COLO668 (cell line): ENCODE results near the gene RAX.
A peak's percentile ranks its signal among the peaks of the same experiment; 100 is the strongest.
"Not testable (repeated sequence)": the region's sequence is repeated elsewhere in the genome, so short reads cannot be mapped to it uniquely, and the experiment has no call there.

Source experiments
- DNase-seq: peaks from one replicate; lab custom pipeline; 2025; ENCODE audit not compliant: unreplicated experiment; lab: John Stamatoyannopoulos, UW

The RAX gene

DNA sequence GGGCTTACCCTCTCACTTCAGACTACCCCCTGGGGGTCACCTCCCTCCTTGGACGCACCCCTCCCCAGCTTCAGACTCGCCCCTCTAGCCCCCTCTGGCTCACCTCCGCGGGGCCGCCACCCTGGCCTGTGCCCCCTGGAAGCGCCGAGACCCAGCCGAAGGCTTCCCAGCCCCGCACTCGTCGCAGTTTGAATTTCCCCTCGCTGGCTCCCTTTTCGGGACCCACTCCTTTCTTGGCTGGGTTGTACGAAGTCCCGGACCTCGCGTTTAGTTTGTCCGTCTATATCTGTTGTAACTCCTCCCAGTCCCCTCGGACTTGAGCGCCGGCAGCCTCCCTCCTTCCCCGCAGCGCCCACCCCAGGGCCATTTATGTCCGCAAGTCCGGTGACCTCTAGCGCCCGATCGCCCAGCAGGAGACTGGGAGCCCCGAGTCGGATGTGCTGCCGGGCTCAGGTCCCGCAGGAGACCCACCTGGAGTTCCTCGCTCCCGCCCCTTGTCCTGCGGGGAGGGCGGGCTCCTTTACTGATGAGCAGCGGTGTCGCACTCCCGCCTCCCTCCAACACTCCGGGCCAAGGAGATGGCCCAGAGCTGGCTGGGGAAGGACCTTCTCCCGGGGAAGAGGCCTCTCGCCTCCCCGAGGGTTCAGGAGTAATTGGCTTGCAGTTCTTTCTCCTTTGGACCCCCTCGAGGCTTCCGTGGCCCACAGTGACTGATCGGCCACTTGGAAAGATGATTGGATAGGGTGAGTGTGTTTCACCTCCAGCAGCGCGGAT, 692 bp upstream of the RAX start:
- no peak for DNase-seq

DNA sequence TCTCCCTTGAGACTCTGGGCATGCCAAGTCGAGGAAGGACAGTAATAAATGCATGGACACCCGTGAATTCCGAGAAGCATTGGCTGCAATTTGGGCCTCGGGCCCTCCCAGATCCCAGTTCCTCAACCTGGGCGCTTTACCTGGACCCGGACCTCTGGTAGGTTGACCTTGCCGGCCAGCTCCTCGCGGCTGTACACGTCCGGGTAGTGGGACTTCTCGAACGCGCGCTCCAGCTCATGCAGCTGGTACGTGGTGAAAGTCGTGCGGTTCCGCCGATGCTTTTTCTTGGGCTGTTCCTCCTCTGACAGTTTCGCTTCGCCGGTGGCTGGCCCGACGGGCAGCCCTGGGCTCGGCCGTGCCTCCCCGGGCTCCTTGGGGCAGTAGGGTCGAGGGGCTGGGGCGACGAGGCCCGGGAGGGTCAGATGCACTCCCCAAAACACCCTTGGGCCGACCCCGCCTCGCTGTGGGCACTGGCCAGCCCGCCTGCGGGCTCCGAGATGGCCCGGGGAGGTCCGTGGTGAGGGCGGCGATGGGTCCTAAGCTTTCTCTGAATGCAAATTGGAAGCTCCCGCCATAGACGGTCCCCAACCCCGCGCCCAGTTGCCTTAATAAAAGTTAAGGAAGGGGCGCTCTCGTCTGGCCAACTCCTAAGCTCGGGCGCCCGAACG, 899 bp downstream of the RAX start:
- DNase-seq, result no peak

DNA sequence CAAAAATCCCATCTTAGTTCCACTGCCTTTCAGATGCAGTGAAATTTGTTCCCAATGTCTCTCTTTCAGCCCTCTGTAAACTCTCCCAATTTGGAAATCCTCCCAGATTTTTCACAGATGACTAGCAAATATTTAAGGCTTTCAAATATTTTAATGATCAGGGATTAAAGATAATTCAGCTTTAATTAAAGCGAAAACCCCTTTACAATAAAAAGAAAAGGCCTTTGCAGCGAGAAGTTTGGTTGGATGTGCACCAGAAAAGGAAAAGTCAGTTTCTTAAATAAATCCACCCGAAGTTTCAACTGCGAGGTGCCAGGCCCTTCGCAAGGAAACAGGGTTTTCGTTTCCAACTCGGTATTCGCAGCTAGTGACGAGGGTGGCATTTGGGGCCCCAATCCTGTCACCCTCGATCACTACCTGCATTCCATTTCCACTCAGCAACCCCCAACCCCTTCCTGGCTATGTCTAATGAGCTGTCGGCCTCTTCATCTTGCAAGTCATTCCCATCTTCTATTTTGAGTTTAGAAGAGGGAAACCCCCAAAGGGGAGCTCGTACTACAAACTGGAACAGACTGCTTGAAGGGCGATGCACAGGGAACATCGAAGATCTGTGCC, 1.5 kb downstream of the RAX start:
- no peak for DNase-seq

DNA sequence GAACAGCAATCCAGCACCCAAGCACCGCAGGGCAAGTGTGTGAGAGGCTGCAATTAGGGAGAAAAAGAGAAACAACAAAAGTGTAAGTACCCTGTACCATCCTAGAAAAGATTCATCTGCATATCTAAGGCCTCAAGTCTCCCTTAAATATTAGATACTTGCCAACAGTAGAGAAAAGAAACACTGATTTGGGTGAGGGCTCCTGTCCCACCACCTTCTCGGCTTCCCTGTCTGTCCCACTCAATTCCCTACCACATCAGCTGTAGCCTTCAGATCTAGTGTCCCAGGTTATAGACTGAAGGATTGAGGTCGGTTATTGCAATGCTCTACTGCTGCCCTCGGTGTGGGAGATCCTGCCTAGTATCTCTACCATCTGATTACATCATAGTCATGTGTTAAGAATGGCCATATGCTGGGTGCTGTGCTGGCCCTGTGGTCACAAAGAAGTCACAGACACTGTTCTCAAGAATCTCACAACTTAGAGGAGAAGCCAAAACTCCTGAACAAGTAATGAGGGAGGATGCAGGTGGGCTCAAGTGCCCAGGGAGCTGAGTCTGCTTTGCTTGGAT, 2.5 kb downstream of the RAX start:
- no peak for DNase-seq

DNA sequence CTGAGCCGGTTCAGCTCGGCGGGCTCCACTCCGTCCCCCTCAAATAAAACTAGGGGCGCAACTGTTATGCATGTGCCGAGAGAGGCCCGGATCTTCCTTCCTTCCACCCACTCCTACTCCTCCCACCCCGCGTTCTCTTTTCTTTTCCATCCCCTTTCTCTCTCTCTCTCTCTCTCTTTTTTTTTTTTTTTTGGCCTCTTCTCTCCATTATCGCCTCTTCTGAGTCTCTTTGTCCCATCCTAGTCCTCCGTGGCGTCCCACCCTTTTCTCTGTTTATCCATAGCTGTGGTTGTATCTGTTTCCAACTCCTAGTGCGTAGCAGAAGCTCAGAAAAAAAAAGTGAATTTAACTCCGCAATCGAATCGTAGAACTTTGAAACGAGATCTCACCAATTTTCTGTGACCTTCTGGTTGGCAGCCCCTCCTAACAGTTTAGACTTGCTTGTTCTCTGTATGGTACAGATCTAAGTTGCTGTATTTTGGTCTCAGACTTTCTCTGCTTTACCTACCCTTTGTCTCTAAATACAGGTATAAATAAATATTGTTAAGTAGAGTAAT, 3.6 kb downstream of the RAX start:
- DNase-seq, result no peak

DNA sequence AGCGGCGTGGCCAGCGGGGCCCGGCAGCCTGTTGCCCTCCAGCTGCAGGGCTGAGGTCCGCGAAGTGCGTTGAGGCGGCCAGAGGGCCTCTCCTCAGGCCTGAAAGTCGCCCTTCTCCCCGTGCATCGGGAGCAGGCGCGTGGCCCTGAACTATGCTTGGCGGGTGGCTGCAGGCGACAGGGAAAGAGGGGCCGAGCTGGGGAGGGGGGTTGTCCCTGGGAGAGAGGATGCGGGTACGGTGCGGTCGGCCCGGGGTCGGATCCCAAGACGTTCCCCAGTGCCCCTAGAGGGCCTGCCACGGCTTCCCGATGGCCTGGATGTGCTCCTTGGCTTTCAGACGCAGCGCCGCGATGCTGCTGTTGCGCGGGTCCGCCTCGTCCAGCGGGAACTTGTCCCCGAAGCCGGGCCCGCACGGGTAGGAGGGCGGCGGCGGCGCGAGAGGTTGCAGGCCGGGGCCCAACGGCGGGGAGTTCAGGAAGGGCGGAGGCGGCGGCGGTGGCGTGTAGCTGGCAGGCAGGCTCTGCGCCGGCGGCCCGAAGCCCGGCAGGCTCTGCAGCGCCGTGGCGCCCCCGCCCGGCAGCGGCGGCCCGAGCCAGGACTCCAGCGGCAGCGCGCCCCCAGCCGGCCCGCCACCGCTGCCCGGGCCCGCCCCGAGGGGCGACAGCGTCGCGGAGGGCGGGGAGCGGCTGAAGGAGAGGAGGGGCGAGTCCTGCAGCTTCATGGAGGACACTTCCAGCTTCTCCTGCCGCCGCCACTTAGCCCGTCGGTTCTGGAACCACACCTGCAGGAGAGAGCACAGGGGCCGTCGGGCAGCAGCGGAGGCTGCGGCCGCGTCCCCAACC, 4.3 kb downstream of the RAX start:
- DNase-seq, result peak; percentile 93

DNA sequence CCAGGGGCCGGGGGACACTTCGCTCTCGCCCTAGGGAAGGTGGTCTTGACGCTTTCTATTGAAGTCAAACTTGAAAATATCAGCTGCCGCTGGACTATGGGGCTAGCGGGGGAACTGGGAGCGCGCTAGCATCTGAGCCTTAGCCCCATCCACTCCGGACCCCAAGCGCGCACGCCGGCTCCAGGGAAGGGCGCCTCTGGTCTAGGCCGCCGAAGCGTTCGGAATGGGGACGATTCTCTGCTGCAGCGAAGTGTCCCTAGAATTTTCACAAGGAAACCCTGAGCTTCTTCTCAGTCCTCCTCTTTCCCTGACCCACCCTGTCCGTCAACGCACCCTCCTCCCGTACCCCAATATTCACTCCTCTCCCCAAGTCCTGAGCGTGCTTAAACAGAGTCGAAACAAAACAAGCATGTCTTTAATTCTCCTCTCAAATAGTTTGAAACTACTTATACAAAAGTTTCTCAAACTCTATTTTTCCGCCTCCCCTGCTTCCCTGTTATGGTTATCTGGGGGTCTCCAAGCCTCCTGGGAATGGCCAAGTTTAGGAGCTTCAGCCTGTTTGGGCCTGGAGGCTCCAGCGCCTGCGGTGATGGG, 5.0 kb downstream of the RAX start:
- DNase-seq, result peak; percentile 45

DNA sequence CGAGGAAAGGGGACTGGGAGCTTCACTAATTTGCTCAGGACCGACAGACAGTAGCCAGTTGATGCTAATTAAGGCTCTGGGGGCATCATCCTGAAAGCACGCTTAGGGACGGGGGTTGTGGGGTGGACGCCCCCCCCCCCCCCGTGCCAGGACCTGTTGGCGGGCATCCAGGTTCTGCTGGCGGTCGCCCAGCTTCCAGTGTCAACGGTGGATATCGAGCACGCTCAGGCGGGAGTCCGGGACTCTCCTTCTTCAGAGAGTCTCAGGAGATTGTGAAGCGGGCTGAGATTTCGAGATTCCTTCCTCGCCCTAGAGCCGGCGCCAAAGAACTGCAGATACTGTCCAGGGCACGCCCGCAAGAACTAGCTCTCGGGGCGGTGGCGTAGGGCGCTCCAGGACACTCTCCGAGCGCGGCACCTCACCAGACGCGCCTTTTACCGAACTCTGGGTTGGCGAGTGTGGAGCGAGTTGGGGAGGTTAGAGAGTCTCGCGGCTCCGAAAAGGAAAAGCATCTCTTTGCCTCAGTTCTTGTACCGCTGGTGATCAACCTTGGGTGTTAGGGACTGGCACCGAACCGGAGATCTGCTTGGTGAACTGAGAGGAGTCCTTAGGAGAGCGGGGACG, 5.6 kb downstream of the RAX start:
- peak; percentile 44 for DNase-seq

DNA sequence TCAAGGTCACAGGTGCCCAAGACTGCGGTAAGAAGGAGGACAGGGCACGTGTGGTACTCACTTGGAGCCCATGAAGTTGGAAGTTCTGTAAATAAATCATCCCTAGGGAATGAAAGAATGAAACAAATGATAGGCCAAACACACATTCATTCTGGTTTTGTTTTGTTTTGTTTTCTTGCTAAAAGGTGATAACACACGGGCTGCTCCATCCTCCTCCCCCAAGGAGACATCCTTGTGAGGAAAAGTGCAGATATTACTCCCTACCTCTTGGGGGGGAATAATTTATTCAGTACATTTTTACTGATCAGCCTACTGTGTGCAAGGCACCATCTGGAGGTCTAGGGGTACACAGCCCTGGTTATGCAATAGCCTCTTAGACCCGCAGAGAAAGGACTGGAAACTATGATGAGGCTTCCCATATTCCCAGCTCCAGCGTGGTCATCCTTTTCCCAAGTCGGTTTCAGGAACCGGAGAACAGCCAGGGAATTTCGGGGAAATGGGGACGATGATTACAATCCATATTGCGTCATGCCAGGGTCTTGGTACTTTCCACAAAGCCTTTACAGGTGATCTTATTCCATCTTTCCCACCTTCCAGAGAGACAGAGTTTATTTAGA, 6.3 kb downstream of the RAX start:
- no peak for DNase-seq

DNA sequence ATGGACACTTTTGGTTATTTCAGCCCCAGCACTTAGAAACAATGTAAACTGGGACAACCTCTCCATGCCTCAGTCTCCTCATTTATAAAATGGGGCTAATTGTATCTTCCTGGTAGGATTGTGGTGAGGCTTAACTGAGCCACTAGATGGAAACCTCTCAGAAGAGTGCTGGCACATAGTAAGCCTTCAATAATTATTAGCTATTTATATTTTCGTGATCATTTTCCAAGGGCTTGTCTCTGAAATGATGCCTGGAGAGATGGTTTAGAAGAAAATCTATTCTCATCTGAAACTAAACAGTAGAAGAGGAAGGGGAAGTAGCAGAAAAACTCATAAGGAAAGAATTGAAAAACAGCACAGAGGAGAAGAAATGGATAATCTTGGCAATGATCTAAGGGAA, 6.8 kb downstream of the RAX start:
- no peak for DNase-seq

DNA sequence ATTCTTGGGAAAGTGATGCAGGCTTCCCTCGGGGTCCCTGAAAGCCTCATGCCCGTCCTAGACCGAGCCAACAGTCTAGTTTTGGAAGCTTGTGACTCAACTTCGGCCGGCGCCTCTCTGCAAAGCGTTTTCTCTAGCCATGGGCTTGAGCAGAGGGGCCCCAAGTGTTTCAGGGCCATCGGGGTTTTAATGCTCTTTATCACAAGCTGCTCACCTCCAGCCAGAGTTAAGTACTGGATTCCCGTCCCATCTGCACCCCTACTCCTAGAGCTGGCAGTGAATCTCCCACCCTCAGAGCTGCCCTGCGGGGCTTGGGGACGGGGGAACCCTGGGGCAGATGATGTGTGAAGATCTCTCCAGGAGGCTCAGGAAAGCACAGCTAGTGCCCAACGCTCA, 7.3 kb downstream of the RAX start:
- DNase-seq, result no peak

DNA sequence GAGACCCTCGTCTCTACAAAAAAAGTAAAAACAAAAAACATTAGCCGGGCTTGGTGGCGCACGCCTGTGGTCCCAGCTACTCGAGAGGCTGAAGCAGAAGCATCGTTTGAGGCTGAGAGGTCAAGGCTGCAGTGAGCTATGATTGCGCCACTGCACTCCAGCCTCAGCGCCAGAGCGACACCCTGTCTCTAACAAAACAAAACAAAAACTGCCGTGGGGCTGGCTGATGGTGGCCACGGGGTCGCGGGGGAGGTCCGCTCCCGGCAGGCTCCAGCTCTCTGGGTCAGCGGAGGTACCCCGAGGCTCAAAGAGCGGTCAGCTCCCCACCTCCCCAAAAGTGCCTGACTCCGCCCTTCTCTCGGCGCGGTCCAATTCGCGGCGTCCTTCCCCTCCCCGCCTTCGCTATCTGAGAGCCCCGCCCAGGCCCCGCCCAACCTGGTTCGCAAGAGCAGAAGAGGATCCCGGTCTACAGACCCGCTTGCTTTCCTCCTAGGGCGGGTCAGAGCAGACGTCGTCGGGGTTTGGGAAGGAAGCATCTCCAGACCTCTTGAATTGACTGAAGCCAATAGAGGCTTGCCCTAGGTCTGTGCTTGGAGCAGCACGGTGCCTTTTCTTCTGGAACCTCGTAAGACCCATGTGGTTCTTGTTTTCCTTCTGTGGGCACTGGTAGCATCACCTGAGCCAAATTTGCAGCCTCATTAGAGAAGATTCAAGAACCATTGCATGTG, 7.8 kb downstream of the RAX start:
- DNase-seq, result peak; percentile 86

DNA sequence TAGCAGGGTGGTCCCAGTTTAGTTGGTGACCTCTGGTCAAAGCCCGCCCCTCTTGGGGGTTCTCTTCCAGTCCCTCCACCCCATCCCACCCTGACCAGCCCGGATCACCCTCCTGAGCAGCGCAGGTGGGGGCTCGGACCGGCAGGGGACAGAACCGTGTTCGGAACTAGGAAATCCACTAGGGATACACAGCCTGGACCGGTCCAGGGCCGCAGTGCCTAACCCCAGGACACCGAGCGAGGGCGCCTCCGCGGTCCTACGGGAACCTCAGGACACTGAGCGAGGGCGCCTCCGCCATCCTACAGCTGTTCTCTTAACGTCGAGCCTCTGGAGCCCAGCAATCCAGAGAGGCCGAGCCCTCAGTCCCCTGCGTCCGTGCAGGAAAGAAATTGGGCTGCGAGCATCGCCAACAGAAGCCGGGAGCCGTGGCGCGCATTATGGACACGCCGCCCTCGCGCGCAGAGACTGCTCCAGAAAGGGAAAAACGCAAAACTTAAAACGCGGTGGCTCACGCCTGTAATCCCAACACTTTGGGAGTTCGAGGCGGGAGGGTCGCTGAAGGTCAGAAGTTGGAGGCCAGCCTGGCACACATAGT, 8.5 kb downstream of the RAX start:
- peak; percentile 51 for DNase-seq

DNA sequence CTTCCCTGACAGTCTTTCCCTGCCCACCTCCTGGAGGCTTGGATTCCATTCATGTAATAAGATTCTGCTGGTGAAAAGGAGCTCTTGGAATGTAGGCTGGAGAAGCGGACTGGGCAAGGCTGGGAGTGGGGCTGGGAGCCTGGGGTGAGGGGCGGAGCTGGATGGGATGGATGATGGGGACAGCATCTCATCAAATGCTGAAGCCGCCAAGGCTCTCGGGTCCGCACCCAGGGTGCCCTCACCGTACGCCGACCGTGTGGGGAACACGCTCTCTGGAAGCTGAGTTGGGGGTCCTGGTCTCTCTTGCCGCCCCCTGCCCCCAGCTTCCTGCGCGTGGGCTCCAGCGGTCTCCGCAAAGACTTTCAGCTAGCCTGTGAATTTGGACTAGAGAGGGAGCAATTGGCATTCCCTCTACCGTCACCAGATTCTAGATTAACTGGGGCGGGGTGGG, 9.1 kb downstream of the RAX start:
- DNase-seq, result no peak

DNA sequence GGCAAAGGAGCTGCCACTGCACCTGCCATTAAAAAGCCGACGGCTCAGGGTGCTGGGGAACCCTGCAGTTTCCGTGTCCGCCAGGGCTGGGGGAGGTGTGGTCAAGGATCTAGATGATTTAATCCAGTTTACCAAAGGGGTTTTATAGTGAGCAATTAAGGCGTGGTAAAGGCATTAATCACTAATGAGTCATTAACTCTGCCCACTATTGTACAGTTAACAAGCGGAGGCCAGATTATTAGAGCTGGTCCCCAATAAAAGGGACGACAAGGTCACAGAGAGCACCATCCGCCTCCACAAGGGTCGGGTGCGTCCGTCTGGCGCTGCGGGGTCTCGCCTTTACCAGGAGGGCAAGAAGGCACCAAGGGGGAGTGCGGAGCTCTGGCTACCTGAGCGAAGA, 9.6 kb downstream of the RAX start:
- DNase-seq, result no peak

DNA sequence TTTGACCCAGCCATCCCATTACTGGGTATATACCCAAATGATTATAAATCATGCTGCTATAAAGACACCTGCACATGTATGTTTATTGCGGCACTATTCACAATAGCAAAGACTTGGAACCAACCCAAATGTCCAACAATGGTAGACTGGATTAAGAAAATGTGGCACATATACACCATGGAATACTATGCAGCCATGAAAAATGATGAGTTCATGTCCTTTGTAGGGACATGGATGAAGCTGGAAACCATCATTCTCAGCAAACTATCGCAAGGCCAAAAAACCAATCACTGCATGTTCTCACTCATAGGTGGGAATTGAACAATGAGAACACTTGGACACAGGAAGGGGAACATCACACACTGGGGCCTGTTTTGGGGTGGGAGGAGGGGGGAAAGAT, 11.0 kb downstream of the RAX start:
- not testable (repeated sequence) for DNase-seq

DNA sequence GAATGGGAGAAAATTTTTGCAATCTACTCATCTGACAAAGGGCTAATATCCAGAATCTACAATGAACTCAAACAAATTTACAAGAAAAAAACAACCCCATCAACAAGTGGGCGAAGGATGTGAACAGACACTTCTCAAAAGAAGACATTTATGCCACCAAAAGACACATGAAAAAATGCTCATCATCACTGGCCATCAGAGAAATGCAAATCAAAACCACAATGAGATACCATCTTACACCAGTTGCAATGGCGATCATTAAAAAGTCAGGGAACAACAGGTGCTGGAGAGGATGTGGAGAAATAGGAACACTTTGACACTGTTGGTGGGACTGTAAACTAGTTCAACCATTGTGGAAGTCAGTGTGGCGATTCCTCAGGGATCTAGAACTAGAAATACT, 11.4 kb downstream of the RAX start:
- DNase-seq, result not testable (repeated sequence)

DNA sequence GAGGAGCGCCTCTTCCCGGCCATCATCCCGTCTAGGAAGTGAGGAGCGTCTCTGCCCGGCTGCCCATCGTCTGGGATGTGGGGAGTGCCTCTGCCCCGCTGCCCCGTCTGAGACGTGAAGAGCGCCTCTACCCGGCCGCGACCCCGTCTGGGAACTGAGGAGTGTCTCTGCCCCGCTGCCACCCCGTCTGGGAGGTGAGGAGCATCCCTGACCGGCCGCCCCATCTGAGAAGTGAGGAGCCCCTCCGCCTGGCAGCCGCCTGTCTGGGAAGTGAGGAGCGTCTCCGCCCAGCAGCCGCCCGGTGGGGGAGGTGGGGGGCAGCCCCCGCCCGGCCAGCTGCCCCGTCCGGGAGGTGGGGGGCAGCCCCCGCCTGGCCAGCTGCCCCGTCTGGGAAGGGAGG, 17.8 kb downstream of the RAX start:
- DNase-seq, result not testable (repeated sequence)
